IMR-90 (cell line): Measurements from ENCODE around the gene MUC5B. TPM values are rescaled to one million over a fixed set of nuclear protein-coding genes. Genes with fewer than 3 reads are reported as not detected.

Source experiments
- ATAC-seq: fragments of 200-7000 bp; cut with Tn5 transposase; 2 replicates; pipeline ENCODE4 v1.9.1; 2020; ENCODE audit warnings: low read depth, mild to moderate bottlenecking, moderate library complexity
- BruUV-seq: library from RNA; stranded (reverse); fragments of 400-500 nt; replicated peaks from 2 replicates; lab custom pipeline; 2021; lab: Mats Ljungman, UMichigan
- CTCF ChIA-PET: fragments of 300-600 bp; formaldehyde crosslinking; extraction: SDS; loops from one replicate; lab custom pipeline; 2021; ENCODE audit warnings: antibody characterized with exemption; lab: Yijun Ruan, JAX
- POLR2A ChIA-PET: fragments of 300-600 bp; sonication (Branson Sonifier 250); formaldehyde crosslinking; loops from one replicate; lab custom pipeline; 2022; ENCODE audit warnings: antibody characterized with exemption; ENCODE audit not compliant: unreplicated experiment; lab: Charles Lee
- DNase-seq: peaks from one replicate; pipeline ENCODE4 v3.0.0; 2013
- H2AFZ ChIP-seq: replicated peaks from 2 replicates; pipeline ENCODE3; 2013; ENCODE audit warnings: low read length, mild to moderate bottlenecking; ENCODE audit not compliant: poor library complexity
- H2AK5ac ChIP-seq: 2 replicates; pipeline ENCODE4 v1.6.1; 2013; ENCODE audit warnings: low read depth, low read length, inconsistent platforms
- H2AK9ac ChIP-seq: replicated peaks from 2 replicates; pipeline ENCODE3; 2013; ENCODE audit warnings: mild to moderate bottlenecking, low read depth, low read length, moderate library complexity; ENCODE audit not compliant: poor library complexity
- H2BK120ac ChIP-seq: 2 replicates; pipeline ENCODE4 v1.6.1; 2013; ENCODE audit warnings: low read depth, low read length, inconsistent platforms
- H2BK15ac ChIP-seq: 3 replicates; pipeline ENCODE4 v1.6.1; 2013; ENCODE audit warnings: low read depth, low read length, inconsistent platforms
- H2BK20ac ChIP-seq: 2 replicates; pipeline ENCODE4 v1.6.1; 2013; ENCODE audit warnings: low read depth, mild to moderate bottlenecking, inconsistent platforms, low read length, moderate library complexity
- H2BK5ac ChIP-seq: 2 replicates; pipeline ENCODE4 v1.6.1; 2013; ENCODE audit warnings: mild to moderate bottlenecking, low read depth, low read length, inconsistent platforms; ENCODE audit not compliant: poor library complexity, severe bottlenecking
- H3K14ac ChIP-seq: replicated peaks from 2 replicates; pipeline ENCODE4 v1.6.1; 2013; ENCODE audit warnings: low read depth, low read length, inconsistent platforms
- H3K18ac ChIP-seq: 2 replicates; pipeline ENCODE4 v1.6.1; 2013; ENCODE audit warnings: low read depth, low read length, control low read depth
- H3K23ac ChIP-seq: 2 replicates; pipeline ENCODE4 v1.6.1; 2013; ENCODE audit warnings: low read depth, low read length, inconsistent platforms
- H3K27ac ChIP-seq: 2 replicates; pipeline ENCODE4 v1.5.1; 2013; ENCODE audit warnings: mild to moderate bottlenecking, control low read depth, low read length; ENCODE audit not compliant: insufficient read depth
- H3K27me3 ChIP-seq: 2 replicates; pipeline ENCODE4 v1.6.1; 2013; ENCODE audit warnings: low read length; ENCODE audit not compliant: control insufficient read depth, insufficient read depth
- H3K36me3 ChIP-seq: 2 replicates; pipeline ENCODE4 v1.6.1; 2013; ENCODE audit warnings: low read length, mixed read lengths; ENCODE audit not compliant: control insufficient read depth, insufficient read depth
- H3K4ac ChIP-seq: 2 replicates; pipeline ENCODE4 v1.6.1; 2013; ENCODE audit warnings: low read depth, low read length, inconsistent platforms
- H3K4me1 ChIP-seq: 2 replicates; pipeline ENCODE4 v1.6.1; 2013; ENCODE audit warnings: low read length, mixed read lengths; ENCODE audit not compliant: control insufficient read depth, insufficient read depth
- H3K4me2 ChIP-seq: 2 replicates; pipeline ENCODE4 v1.6.1; 2013; ENCODE audit warnings: low read depth, mild to moderate bottlenecking, control low read depth, low read length, moderate library complexity
- H3K4me3 ChIP-seq: 2 replicates; pipeline ENCODE4 v1.5.1; 2013; ENCODE audit warnings: low read depth, mild to moderate bottlenecking, control low read depth, low read length, moderate library complexity; ENCODE audit not compliant: insufficient read depth
- H3K56ac ChIP-seq: 2 replicates; pipeline ENCODE4 v1.6.1; 2013; ENCODE audit warnings: low read length, inconsistent platforms; ENCODE audit not compliant: insufficient read depth; ENCODE audit errors: extremely low read depth
- H3K79me1 ChIP-seq, 2 experiments: 2 replicates each; pipeline ENCODE4 v1.6.1; 2013; ENCODE audit warnings: low read length in 2 of 2, inconsistent platforms in 1 of 2, low read depth in 1 of 2
- H3K9ac ChIP-seq: 2 replicates; pipeline ENCODE4 v1.6.1; 2013; ENCODE audit warnings: low read depth, low read length, control low read depth
- H3K9me1 ChIP-seq: 2 replicates; pipeline ENCODE4 v1.6.1; 2013; ENCODE audit warnings: low read length, inconsistent platforms; ENCODE audit not compliant: insufficient read depth
- H3K9me3 ChIP-seq: 2 replicates; pipeline ENCODE4 v1.6.1; 2013; ENCODE audit warnings: low read length; ENCODE audit not compliant: control insufficient read depth, insufficient read depth
- H4K20me1 ChIP-seq: 2 replicates; pipeline ENCODE4 v1.6.1; 2013; ENCODE audit warnings: low read length, inconsistent platforms; ENCODE audit not compliant: insufficient read depth
- H4K5ac ChIP-seq: 2 replicates; pipeline ENCODE4 v1.6.1; 2013; ENCODE audit warnings: mild to moderate bottlenecking, low read depth, low read length, control low read depth
- H4K8ac ChIP-seq, 2 experiments: 2 replicates each; pipeline ENCODE4 v1.6.1; 2013; ENCODE audit warnings: low read depth in 2 of 2, low read length in 2 of 2, control low read depth in 1 of 2, inconsistent platforms in 1 of 2
- H4K91ac ChIP-seq: 2 replicates; pipeline ENCODE4 v1.6.1; 2013; ENCODE audit warnings: low read depth, low read length, inconsistent platforms; ENCODE audit not compliant: insufficient read depth
- BHLHE40 ChIP-seq: fragments of 150-350 bp; IDR thresholded peaks from 2 replicates; pipeline ENCODE4 v1.6.1; 2016; ENCODE audit warnings: mild to moderate bottlenecking, low read depth, low read length
- CHD1 ChIP-seq: IDR thresholded peaks from 2 replicates; pipeline ENCODE4 v1.6.1; 2012; ENCODE audit warnings: low read depth, low read length, improper control_type of control experiment
- WGBS, 2 experiments: methylation state at CpG; one replicate each; pipeline versions ENCODE4 v1.1.5 to v1.1.7; 2013; ENCODE audit warnings: missing lambda C conversion rate in 2 of 2; ENCODE audit not compliant: insufficient read length in 1 of 2; ENCODE audit errors: extremely low coverage in 2 of 2; 5-methylcytosine and 5-hydroxymethylcytosine counted together
- dilution Hi-C: fragments of 300-500 bp; cut with HindIII; formaldehyde crosslinking; loops from one replicate; pipeline ENCODE4 v1.14.3; 2018; ENCODE audit warnings: low sequenced_read_pairs; ENCODE audit not compliant: unreplicated experiment
- in situ Hi-C: fragments of 300-500 bp; cut with MboI; formaldehyde crosslinking; loops from 3 replicates; pipeline ENCODE4 v1.14.3; 2019; ENCODE audit warnings: low sequenced_read_pairs, inconsistent platforms, mixed read lengths
- intact Hi-C: fragments of 100-400 bp; cut with micrococcal nuclease; formaldehyde crosslinking; loops from 2 replicates; pipeline ENCODE4 v1.10.0; 2022
- polyA plus RNA-seq, 3 experiments: library from polyadenylated mRNA; depleted of rRNA; stranded (reverse); fragments of >200 nt; gene quantifications; 2 replicates each; pipeline ENCODE4 v1.2.3, GENCODE V29; 2012; ENCODE audit warnings: low replicate concordance in 1 of 3
- total RNA-seq: library from RNA; depleted of rRNA; stranded (reverse); fragments of >200 nt; gene quantifications from 2 replicates; pipeline ENCODE4 v1.2.3, GENCODE V29; 2012

Gene MUC5B
- total and polyA plus RNA-seq, 2 of the 4 experiments (the other 2 are of a cell fraction): not detected

GRCh38 chr11:1232883-1233321, 10.0 kb downstream of the MUC5B start:
- Histone ChIP-seq H4K5ac (no peak overlapping the region), H3K27me3 (no peaks in the 10 kb centered on the region; the same call in 1 of the 2 replicates), H4K20me1 (no peaks in the 10 kb centered on the region; the same call in 1 of the 2 replicates), H2BK120ac (no peak overlapping the region), H3K4me3 (no peak overlapping the region), H4K8ac (no peak overlapping the region), H3K4me1 (no peaks in the 10 kb centered on the region), H3K9me3 (no peaks in the 10 kb centered on the region), H2AK9ac (no peak overlapping the region), H3K14ac (no peak overlapping the region), H3K23ac (no peak overlapping the region), H2BK5ac (no peak overlapping the region), H2AFZ (peak overlapping the region; percentile 33), H3K36me3 (no peaks in the 10 kb centered on the region), H3K27ac (no peak overlapping the region), H3K9ac (no peak overlapping the region), H3K18ac (no peak overlapping the region), H3K9me1 (no peaks in the 10 kb centered on the region), H3K79me1 (no peaks in the 10 kb centered on the region), H4K91ac (no peak overlapping the region), H2BK20ac (no peak overlapping the region), H2BK15ac (no peak overlapping the region), H3K4ac (no peak overlapping the region), H2AK5ac (no peak overlapping the region), H3K56ac (no peak overlapping the region), H3K4me2 (no peak overlapping the region)
- CTCF ChIA-PET: no interaction called here
- no peak for DNase-seq
- BruUV-seq: no TSS peak
- 69% methylated on average over 10 of the region's 30 CpGs; no CpG with 5 or more reads in 1 of the 2 experiments for WGBS, 2 experiments
- POLR2A ChIA-PET: no interaction called here
- TF ChIP-seq CHD1 (no peak), BHLHE40 (no peak)
- intact Hi-C loops: no loop called here
- dilution Hi-C loops: no loop called here
- ATAC-seq: no peak
- in situ Hi-C loops: no loop called here
